Neutrophil (primary cell): ENCODE measurements around the gene SLC35F1.

Experiments
- H3K27ac ChIP-seq: fragments of 200-600 bp; sonication (generic); 2 replicates; pipeline ENCODE4 v1.5.1; 2016; ENCODE audit warnings: mild to moderate bottlenecking, moderate library complexity
- H3K27me3 ChIP-seq: fragments of 200-600 bp; sonication (generic); 2 replicates; pipeline ENCODE4 v1.6.0; 2016; ENCODE audit warnings: mild to moderate bottlenecking
- H3K36me3 ChIP-seq: fragments of 200-600 bp; sonication (generic); 2 replicates; pipeline ENCODE4 v1.5.1; 2017
- H3K4me1 ChIP-seq, 2 experiments: fragments of 200-600 bp in 1 of 2; sonication (generic) in 1 of 2; 1 replicate in 1 of 2; 2 replicates in 1 of 2; pipeline versions ENCODE4 v1.5.1 to v1.6.1; 2013 to 2016; ENCODE audit warnings: low read depth in 1 of 2, low read length in 1 of 2, mild to moderate bottlenecking in 1 of 2, moderate library complexity in 1 of 2; ENCODE audit not compliant: control insufficient read depth in 1 of 2, insufficient read depth in 1 of 2
- H3K4me3 ChIP-seq, 2 experiments: fragments of 200-600 bp in 1 of 2; sonication (generic) in 1 of 2; 1 replicate in 1 of 2; 2 replicates in 1 of 2; pipeline ENCODE4 v1.5.1; 2013 to 2016; ENCODE audit warnings: low read depth in 1 of 2, low read length in 1 of 2, mild to moderate bottlenecking in 1 of 2, moderate library complexity in 1 of 2
- H3K9me3 ChIP-seq: fragments of 200-600 bp; sonication (generic); 2 replicates; pipeline ENCODE4 v1.5.1; 2016
- CTCF ChIP-seq: fragments of 200-600 bp; sonication (generic); IDR thresholded peaks from 2 replicates; pipeline ENCODE4 v1.5.1; 2016; ENCODE audit warnings: antibody characterized with exemption

SLC35F1 gene

GRCh38 chr6:118197539-118197938, 290.5 kb downstream of the SLC35F1 start:
- Histone ChIP-seq H3K27ac (no peak overlapping the region), H3K9me3 (no peaks in the 10 kb centered on the region), H3K27me3 (no peaks in the 10 kb centered on the region), H3K4me1 (no peaks in the 10 kb centered on the region), H3K4me3 (no peak overlapping the region), H3K36me3 (no peaks in the 10 kb centered on the region)
- TF ChIP-seq CTCF, result no peak

GRCh38 chr6:118198746-118199145, 291.7 kb downstream of the SLC35F1 start:
- Histone ChIP-seq H3K27me3 (no peaks in the 10 kb centered on the region), H3K4me1 (no peaks in the 10 kb centered on the region), H3K27ac (no peak overlapping the region), H3K9me3 (no peaks in the 10 kb centered on the region), H3K36me3 (no peaks in the 10 kb centered on the region), H3K4me3 (no peak overlapping the region)
- TF ChIP-seq CTCF, result no peak

- no peak for TF ChIP-seq CTCF
- Histone ChIP-seq H3K36me3 (no peaks in the 10 kb centered on the region), H3K27ac (no peak overlapping the region), H3K4me1 (no peaks in the 10 kb centered on the region), H3K4me3 (no peak overlapping the region), H3K9me3 (no peaks in the 10 kb centered on the region), H3K27me3 (no peaks in the 10 kb centered on the region)
Observed at GRCh38 chr6:118200160-118200559, 293.1 kb downstream of the SLC35F1 start.

- no peaks in the 10 kb centered on the region for H3K4me1 ChIP-seq
- no peak overlapping the region for H3K4me3 ChIP-seq
- no peak for TF ChIP-seq CTCF
- no peaks in the 10 kb centered on the region for H3K27me3 ChIP-seq
- no peaks in the 10 kb centered on the region for H3K9me3 ChIP-seq
- H3K36me3 ChIP-seq, result no peaks in the 10 kb centered on the region
- no peak overlapping the region for H3K27ac ChIP-seq
Observed at GRCh38 chr6:118202517-118202916, 295.5 kb downstream of the SLC35F1 start.

GRCh38 chr6:118203545-118203944, 296.5 kb downstream of the SLC35F1 start:
- H3K36me3 ChIP-seq, result no peaks in the 10 kb centered on the region
- H3K27ac ChIP-seq, result no peak overlapping the region
- TF ChIP-seq CTCF, result no peak
- H3K27me3 ChIP-seq, result no peaks in the 10 kb centered on the region
- no peaks in the 10 kb centered on the region for H3K9me3 ChIP-seq
- H3K4me1 ChIP-seq, result no peaks in the 10 kb centered on the region
- H3K4me3 ChIP-seq, result no peak overlapping the region

GRCh38 chr6:118206221-118206620, 299.2 kb downstream of the SLC35F1 start:
- no peaks in the 10 kb centered on the region for H3K27me3 ChIP-seq
- no peaks in the 10 kb centered on the region for H3K9me3 ChIP-seq
- no peak overlapping the region for H3K27ac ChIP-seq
- no peak for TF ChIP-seq CTCF
- H3K36me3 ChIP-seq, result no peaks in the 10 kb centered on the region
- no peak overlapping the region for H3K4me3 ChIP-seq
- no peaks in the 10 kb centered on the region for H3K4me1 ChIP-seq
